Osteocyte (in vitro differentiated cells): ENCODE data around the gene ARHGEF38. TPM values are rescaled to one million over a fixed set of nuclear protein-coding genes. Genes with fewer than 3 reads are reported as not detected.

Source experiments
- DNase-seq: peaks from one replicate; pipeline ENCODE4 v3.0.0; 2021; ENCODE audit warnings: mixed read lengths; ENCODE audit not compliant: unreplicated experiment; ENCODE audit errors: extremely low spot score
- H3K27ac Mint-ChIP-seq: one replicate; pipeline ENCODE4 v1.8.0; 2021; ENCODE audit warnings: mild to moderate bottlenecking, mixed read lengths; ENCODE audit not compliant: unreplicated experiment
- H3K27me3 Mint-ChIP-seq: one replicate; pipeline ENCODE4 v1.8.0; 2021; ENCODE audit warnings: mixed read lengths; ENCODE audit not compliant: unreplicated experiment
- H3K36me3 Mint-ChIP-seq: one replicate; pipeline ENCODE4 v1.8.0; 2021; ENCODE audit warnings: mixed read lengths; ENCODE audit not compliant: unreplicated experiment
- H3K4me1 Mint-ChIP-seq: one replicate; pipeline ENCODE4 v1.8.0; 2021; ENCODE audit warnings: mixed read lengths; ENCODE audit not compliant: unreplicated experiment
- H3K4me3 Mint-ChIP-seq: one replicate; pipeline ENCODE4 v1.8.0; 2021; ENCODE audit warnings: mild to moderate bottlenecking, moderate library complexity, mixed read lengths; ENCODE audit not compliant: unreplicated experiment
- H3K9me3 Mint-ChIP-seq: one replicate; pipeline ENCODE4 v1.8.0; 2021; ENCODE audit warnings: mixed read lengths; ENCODE audit not compliant: unreplicated experiment
- total RNA-seq: library from RNA; stranded (reverse); gene quantifications from 2 replicates; pipeline ENCODE4 v1.2.1, GENCODE V29; 2021
- TF ChIP-seq, protein P1 (sequence below): fragments of 200-600 bp; sonication (generic); IDR thresholded peaks from 2 replicates; pipeline ENCODE4 v1.5.0; 2021; ENCODE audit warnings: antibody characterized with exemption, mild to moderate bottlenecking, moderate library complexity

Gene ARHGEF38
- total RNA-seq, 1 donor from 2014 or later: not detected

DNA sequence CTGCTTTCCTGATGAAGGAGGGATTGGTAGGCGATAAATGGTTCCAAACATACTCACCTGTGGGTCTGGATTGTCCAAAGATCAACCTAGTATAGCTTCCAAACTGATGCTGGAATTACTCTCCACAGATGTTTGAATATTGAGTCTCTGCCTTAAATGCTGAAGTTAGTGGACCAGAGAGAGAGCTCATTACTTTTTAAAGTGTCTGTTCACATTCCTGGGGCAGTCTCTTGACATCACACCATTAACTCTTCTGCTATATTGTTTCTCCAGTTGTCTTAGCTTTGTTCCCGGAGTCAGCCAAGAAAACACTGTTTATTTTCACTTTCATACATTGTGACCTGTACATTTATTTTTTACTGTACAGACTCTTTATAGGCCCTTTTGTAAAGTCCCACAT is 35.4 kb downstream of the ARHGEF38 start:
- no peak for DNase-seq
- TF ChIP-seq, protein P1, sequence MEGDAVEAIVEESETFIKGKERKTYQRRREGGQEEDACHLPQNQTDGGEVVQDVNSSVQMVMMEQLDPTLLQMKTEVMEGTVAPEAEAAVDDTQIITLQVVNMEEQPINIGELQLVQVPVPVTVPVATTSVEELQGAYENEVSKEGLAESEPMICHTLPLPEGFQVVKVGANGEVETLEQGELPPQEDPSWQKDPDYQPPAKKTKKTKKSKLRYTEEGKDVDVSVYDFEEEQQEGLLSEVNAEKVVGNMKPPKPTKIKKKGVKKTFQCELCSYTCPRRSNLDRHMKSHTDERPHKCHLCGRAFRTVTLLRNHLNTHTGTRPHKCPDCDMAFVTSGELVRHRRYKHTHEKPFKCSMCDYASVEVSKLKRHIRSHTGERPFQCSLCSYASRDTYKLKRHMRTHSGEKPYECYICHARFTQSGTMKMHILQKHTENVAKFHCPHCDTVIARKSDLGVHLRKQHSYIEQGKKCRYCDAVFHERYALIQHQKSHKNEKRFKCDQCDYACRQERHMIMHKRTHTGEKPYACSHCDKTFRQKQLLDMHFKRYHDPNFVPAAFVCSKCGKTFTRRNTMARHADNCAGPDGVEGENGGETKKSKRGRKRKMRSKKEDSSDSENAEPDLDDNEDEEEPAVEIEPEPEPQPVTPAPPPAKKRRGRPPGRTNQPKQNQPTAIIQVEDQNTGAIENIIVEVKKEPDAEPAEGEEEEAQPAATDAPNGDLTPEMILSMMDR: no peak
- Mint-ChIP-seq H3K36me3 (no peaks in the 10 kb centered on the region), H3K9me3 (no peaks in the 10 kb centered on the region), H3K27me3 (peaks cover 38% of the 10 kb centered on the region), H3K4me1 (no peaks in the 10 kb centered on the region), H3K4me3 (no peak overlapping the region), H3K27ac (no peak overlapping the region)

DNA sequence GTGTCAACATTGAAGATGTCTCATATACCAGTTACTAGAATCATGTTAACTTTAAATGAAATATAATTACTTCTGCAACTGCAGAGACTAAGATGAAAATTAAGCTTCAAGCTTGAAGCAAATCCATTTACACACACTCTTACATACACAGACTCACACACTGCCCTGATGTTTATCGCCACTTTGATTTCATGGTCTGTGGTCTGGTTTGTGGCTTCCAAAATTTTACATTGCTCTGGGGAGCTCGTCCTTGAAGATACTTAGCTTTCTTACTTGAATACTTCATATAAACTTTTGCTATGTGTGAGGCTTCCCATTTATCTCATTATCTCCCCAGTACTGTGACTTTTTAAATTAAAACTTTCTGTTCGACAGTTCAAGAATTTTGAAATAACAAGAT is 35.8 kb downstream of the ARHGEF38 start:
- no peak overlapping the region for H3K4me3 Mint-ChIP-seq
- H3K27me3 Mint-ChIP-seq: peaks cover 35% of the 10 kb centered on the region
- TF ChIP-seq, protein P1: no peak
- no peaks in the 10 kb centered on the region for H3K4me1 Mint-ChIP-seq
- no peak overlapping the region for H3K27ac Mint-ChIP-seq
- H3K9me3 Mint-ChIP-seq: no peaks in the 10 kb centered on the region
- DNase-seq: no peak
- no peaks in the 10 kb centered on the region for H3K36me3 Mint-ChIP-seq

DNA sequence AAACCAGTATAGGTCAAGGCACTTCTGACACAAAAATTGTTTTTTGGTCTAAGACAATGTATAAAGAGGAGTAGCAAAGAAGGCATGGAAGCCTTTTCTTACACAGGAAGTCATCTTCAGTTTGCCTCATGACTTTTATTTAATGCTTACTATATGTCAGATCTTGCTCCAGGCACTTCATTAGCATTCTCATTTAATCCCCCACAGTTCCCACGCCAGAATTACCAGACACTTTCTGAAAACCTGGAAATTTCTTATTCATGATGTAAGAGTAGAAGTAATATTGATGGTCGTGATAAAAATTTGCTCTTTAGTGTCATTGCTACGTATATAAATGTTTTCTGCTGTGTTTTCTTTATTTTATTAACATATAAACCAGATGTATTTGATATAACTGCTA is 39.2 kb downstream of the ARHGEF38 start:
- H3K27me3 Mint-ChIP-seq: peaks cover 44% of the 10 kb centered on the region
- no peak overlapping the region for H3K27ac Mint-ChIP-seq
- H3K36me3 Mint-ChIP-seq: no peaks in the 10 kb centered on the region
- H3K9me3 Mint-ChIP-seq: no peaks in the 10 kb centered on the region
- TF ChIP-seq, protein P1: no peak
- H3K4me3 Mint-ChIP-seq: no peak overlapping the region
- H3K4me1 Mint-ChIP-seq: no peaks in the 10 kb centered on the region
- no peak for DNase-seq

DNA sequence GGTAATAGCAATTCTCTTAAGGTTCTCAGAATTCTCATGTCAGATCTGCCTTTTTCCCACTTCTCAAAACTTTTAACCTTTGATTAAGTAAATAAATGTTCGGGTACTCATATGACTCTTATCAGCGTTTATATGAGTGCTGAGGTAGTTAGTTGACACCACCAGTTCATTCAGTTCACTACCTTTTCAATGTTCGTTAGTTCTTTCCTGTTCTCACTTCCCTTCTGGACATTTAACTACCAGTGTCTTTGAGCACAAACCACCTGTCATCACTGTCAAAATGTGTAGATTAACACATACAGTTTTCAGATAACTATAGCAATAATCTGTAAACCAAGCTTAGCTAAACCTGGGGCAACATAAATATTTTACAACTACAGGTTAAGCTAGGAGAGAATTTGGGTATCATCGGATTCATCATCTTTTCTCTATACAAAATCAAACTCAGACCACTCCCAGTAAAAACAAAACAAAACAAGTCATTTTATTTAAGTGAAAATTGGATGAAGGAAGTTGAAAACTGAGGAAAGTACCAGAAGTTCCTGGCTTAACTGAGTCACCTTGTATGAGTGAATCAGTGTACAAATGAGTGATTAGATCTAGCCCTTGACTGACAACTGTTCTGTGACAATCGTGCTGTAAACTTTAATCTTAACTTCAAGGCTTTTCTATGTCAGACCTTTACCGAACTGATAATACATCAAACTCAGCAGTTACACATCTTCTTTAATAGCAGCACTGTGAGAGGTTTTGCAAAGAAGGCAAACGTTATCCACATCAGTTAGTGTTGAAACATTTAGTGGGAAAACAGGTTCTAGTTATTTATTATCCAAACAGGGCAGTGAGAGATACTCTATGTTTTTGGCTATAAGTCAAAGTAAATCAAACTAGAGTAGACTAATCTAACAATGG is 41.9 kb downstream of the ARHGEF38 start:
- no peaks in the 10 kb centered on the region for H3K4me1 Mint-ChIP-seq
- H3K27me3 Mint-ChIP-seq: peaks cover 37% of the 10 kb centered on the region
- TF ChIP-seq, protein P1: no peak
- H3K9me3 Mint-ChIP-seq: no peaks in the 10 kb centered on the region
- no peak for DNase-seq
- H3K4me3 Mint-ChIP-seq: no peak overlapping the region
- H3K27ac Mint-ChIP-seq: no peak overlapping the region
- no peaks in the 10 kb centered on the region for H3K36me3 Mint-ChIP-seq

- H3K9me3 Mint-ChIP-seq: no peaks in the 10 kb centered on the region
- H3K27me3 Mint-ChIP-seq: peaks cover 31% of the 10 kb centered on the region
- H3K4me3 Mint-ChIP-seq: no peak overlapping the region
- no peak for DNase-seq
- H3K4me1 Mint-ChIP-seq: no peaks in the 10 kb centered on the region
- TF ChIP-seq, protein P1: no peak
- no peaks in the 10 kb centered on the region for H3K36me3 Mint-ChIP-seq
- no peak overlapping the region for H3K27ac Mint-ChIP-seq
Observed at GRCh38 chr4:105596684-105597083, 44.3 kb downstream of the ARHGEF38 start.
